Measurements from ENCODE around the gene TGM6.

GRCh38 chr20:2451939-2452732 is 71.4 kb downstream of the TGM6 start:
- TF ChIP-seq CTCF (IDR thresholded peaks at IDR 0.05): peak; percentile 33 to 82 (median 59)
- TF ChIP-seq POLR2A (IDR thresholded peaks at IDR 0.05): no peak
